Measurements from ENCODE around the gene CERK. TPM values are rescaled to one million over a fixed set of nuclear protein-coding genes. Genes with fewer than 3 reads are reported as not detected.
"Not testable (repeated sequence)": the region's sequence is repeated elsewhere in the genome, so short reads cannot be mapped to it uniquely, and the experiment has no call there.

Gene CERK
- total and polyA plus RNA-seq, 8 donors = 12.7 to 32.7 (median 29.5) TPM

DNA sequence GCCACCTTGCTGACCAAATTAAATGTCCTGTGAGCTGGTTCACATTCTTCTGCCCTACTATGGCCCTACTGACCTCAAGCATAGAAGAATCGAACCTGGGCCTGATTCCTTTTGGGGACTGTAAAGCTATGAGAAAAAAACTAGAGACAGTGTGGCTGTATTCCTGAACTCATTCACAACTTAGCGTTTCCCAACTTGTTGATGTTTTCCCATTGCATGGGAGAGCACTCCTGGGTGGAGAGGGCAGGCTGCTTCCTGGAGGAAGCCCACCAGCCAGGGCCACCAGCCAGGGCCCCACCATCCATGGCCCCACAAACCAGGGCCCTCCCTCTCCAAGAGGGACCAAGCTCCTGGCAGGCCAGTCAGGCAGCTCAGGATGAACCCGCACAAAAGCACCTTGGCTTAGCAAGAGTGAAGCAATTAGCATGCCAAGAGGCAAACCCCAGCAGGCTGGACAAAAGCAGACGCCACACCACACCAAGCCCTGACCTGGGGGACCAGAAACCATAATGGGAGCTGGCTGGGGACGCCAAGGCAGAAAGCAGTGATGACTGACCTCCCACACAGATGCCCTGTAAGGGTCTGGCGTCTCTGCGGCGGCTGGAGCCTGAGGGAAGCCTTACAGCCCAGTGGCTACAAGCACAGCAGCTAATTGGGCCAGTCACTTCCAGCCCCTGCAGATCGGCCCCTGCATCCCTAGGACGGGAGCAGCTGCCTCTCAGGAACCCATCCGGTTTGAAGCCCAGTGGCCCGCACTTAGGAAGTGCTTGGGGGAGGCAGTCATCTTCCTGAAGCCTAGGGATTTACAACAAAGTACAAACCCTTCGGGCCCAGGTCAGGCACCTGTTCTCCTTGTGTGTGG is 2.1 kb downstream of the CERK start:
- ATAC-seq = no peak
- peak overlapping the region; percentile 44 to 90 (median 57) for H3K27ac ChIP-seq
- intact Hi-C loops (cut with DNase I) = loop anchor here in 1 of 3 donors (10.0 kb wide), 1 partner anchor 161 kb away; no protein-coding TSS in a partner anchor
- WGBS, 2 donors = 51 to 59% methylated on average over 13 of the region's 13 CpGs
- no peak for FAIRE-seq
- peak overlapping the region in 2 of 4 donors; percentile 57 to 65 for H3K4me3 ChIP-seq
- H3K36me3 ChIP-seq = no peaks in the 10 kb centered on the region
- no peaks in the 10 kb centered on the region for H3K27me3 ChIP-seq
- H3K4me1 ChIP-seq = peaks cover 56 to 58% (median 58%) of the 10 kb centered on the region in 3 donors
- peak in 1 of 6 donors; percentile 61 for DNase-seq
- no peaks in the 10 kb centered on the region for H3K9me3 ChIP-seq
- TF ChIP-seq, protein P1, sequence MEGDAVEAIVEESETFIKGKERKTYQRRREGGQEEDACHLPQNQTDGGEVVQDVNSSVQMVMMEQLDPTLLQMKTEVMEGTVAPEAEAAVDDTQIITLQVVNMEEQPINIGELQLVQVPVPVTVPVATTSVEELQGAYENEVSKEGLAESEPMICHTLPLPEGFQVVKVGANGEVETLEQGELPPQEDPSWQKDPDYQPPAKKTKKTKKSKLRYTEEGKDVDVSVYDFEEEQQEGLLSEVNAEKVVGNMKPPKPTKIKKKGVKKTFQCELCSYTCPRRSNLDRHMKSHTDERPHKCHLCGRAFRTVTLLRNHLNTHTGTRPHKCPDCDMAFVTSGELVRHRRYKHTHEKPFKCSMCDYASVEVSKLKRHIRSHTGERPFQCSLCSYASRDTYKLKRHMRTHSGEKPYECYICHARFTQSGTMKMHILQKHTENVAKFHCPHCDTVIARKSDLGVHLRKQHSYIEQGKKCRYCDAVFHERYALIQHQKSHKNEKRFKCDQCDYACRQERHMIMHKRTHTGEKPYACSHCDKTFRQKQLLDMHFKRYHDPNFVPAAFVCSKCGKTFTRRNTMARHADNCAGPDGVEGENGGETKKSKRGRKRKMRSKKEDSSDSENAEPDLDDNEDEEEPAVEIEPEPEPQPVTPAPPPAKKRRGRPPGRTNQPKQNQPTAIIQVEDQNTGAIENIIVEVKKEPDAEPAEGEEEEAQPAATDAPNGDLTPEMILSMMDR (IDR thresholded peaks at IDR 0.05) = no peak

DNA sequence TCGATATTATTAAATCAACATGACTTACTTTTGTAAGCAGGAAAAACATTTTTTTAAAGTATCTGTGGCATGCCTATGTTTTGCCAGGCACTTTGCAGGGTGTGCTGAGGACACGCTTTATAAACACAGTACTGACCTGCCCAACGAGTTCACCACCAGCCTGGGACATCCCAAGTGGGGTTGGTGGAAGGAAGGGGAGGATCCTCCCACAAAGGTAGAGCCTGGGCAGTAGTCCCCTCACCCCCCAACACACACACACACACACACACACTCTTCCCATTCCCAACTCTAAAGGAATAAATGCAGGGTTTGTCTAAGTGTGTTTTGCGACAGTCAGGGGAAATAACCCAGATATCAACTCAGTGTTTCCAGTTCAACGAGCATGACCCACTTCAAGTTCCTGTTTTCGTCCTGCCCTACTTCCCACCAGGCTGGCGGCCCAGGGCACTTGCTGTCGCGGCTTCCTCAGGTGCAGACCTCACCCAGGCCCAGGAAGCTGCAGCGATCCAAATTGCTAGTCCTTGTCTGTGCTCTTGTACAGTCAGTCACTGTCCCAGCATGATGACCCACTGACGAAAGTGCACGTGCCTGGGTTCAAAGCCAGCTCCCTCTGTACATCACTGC is 3.1 kb downstream of the CERK start:
- TF ChIP-seq, protein P1 (IDR thresholded peaks at IDR 0.05) = no peak
- ATAC-seq (peak in 3 of 4 donors; percentile 5 to 14 (median 10)), FAIRE-seq (no peak), DNase-seq (peak in 3 of 6 donors; percentile 53 to 74 (median 59))
- Histone ChIP-seq H3K4me1 (peaks cover 63 to 67% (median 66%) of the 10 kb centered on the region in 3 donors), H3K9me3 (no peaks in the 10 kb centered on the region), H3K27me3 (no peaks in the 10 kb centered on the region), H3K4me3 (peak overlapping the region in 1 of 4 donors; percentile 2), H3K36me3 (no peaks in the 10 kb centered on the region), H3K27ac (peak overlapping the region; percentile 44 to 90 (median 57))
- WGBS, 2 donors = 9 to 11% methylated on average over 12 of the region's 12 CpGs
- intact Hi-C loops (cut with DNase I) = loop anchor here in 1 of 3 donors (10.0 kb wide), 1 partner anchor 160 kb away; no protein-coding TSS in a partner anchor

DNA sequence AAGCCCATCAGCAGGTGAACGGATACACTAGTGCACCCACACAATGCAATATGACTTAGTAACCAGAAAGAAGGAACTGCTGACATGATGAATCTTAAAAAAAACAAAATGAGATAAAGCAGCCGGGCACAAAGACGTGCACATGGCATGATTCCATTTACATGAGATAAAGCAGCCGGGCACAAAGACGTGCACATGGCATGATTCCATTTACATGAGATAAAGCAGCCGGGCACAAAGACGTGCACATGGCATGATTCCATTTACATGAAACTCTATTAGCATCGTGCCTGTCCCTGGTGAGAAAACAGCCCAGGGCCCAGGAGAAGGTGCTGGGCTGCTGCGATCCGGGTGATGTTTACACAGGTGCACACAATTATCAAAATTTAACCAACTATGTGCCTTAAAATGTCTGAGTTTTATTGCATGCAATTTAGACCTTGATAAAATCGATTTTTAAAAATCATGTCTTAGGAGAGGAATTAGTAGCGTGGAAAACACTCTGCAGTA is 3.8 kb downstream of the CERK start:
- not testable (repeated sequence) for H3K9me3 ChIP-seq, H3K4me3 ChIP-seq, H3K36me3 ChIP-seq, H3K27me3 ChIP-seq
- intact Hi-C loops (cut with DNase I) = loop anchor here in 1 of 3 donors (10.0 kb wide), 1 partner anchor 159 kb away; no protein-coding TSS in a partner anchor
- WGBS, 2 donors = 8 to 9% methylated on average over 12 of the region's 12 CpGs
- ATAC-seq (peak; percentile 13 to 46 (median 24)), FAIRE-seq (peak; percentile 93), DNase-seq (peak in 3 of 6 donors; percentile 56 to 75 (median 68))
- peak overlapping the region; percentile 44 to 90 (median 57) for H3K27ac ChIP-seq
- H3K4me1 ChIP-seq = peaks cover 57 to 63% (median 60%) of the 10 kb centered on the region in 3 donors

DNA sequence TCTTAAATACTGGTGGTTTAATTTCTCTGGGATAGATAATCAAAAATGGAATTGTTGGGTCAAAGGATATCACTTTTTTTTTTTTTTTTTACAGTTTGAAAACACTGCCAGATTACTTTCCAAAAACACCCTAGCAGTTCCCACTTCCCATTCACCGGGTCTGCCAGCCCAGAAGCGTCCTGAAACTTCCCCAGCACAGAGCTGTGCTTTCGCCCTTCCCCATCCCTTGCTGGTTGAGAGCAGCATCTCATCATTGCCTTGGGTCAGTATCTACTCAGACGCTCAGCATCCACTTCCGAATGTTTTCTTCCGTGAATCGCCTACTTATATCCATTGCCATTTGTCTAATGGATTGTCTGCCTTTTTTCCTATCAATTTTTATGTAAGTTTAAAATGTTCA is 5.5 kb downstream of the CERK start:
- Histone ChIP-seq H3K4me3 (no peak overlapping the region), H3K9me3 (no peaks in the 10 kb centered on the region), H3K36me3 (no peaks in the 10 kb centered on the region), H3K27me3 (no peaks in the 10 kb centered on the region), H3K4me1 (peaks cover 55 to 59% (median 58%) of the 10 kb centered on the region in 3 donors), H3K27ac (peak overlapping the region in 2 of 4 donors; percentile 75 to 76)
- WGBS, 2 donors = 70 to 74% methylated on average over 7 of the region's 7 CpGs
- TF ChIP-seq, protein P1 (IDR thresholded peaks at IDR 0.05) = no peak
- DNase-seq (no peak), FAIRE-seq (no peak), ATAC-seq (no peak)
- intact Hi-C loops (cut with DNase I) = loop anchor here in 1 of 3 donors (10.0 kb wide), 1 partner anchor 158 kb away; no protein-coding TSS in a partner anchor

DNA sequence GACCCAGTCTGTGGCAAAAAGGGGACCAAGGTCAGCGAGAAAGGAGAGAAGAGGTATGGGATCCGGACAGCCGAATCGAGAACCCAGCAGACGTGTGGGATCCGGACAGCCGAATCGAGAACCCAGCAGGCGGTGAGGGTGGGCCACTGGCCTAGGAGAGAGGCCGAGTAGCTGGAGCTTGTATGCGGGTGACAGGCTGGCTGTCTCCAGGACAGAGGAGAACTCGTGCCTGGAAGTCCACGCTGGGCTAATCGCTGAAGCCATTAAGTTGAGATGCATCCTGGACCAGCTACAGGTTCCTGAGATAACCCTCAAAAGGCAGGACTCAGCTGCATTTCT is 6.0 kb downstream of the CERK start:
- no peak for FAIRE-seq
- H3K27me3 ChIP-seq = no peaks in the 10 kb centered on the region
- H3K36me3 ChIP-seq = no peaks in the 10 kb centered on the region
- peak in 1 of 6 donors; percentile 67 for DNase-seq
- ATAC-seq = no peak
- no peak overlapping the region for H3K4me3 ChIP-seq
- H3K27ac ChIP-seq = peak overlapping the region; percentile 58 to 76 (median 75)
- TF ChIP-seq, protein P1 (IDR thresholded peaks at IDR 0.05) = no peak
- no peaks in the 10 kb centered on the region for H3K9me3 ChIP-seq
- H3K4me1 ChIP-seq = peaks cover 55 to 59% (median 57%) of the 10 kb centered on the region in 3 donors
- intact Hi-C loops (cut with DNase I) = loop anchor here in 1 of 3 donors (10.0 kb wide), 1 partner anchor 157 kb away; no protein-coding TSS in a partner anchor
- 55 to 58% methylated on average over 14 of the region's 14 CpGs for WGBS, 2 donors
